HEK293 (cell line): Measurements from ENCODE around the gene PRM1.

Source experiments
- CTCF ChIP-seq: fragments of 450-650 bp; formaldehyde crosslinking; IDR thresholded peaks from 2 replicates; pipeline ENCODE4 v1.5.1; 2016; ENCODE audit warnings: missing biosample characterization, missing genetic modification characterization
- KLF1 ChIP-seq: fragments of 450-650 bp; formaldehyde crosslinking; IDR thresholded peaks from 2 replicates; pipeline ENCODE4 v1.5.1; 2016; ENCODE audit warnings: missing biosample characterization, missing genetic modification characterization
- KLF16 ChIP-seq: fragments of 450-650 bp; formaldehyde crosslinking; IDR thresholded peaks from 2 replicates; pipeline ENCODE4 v1.5.1; 2017; ENCODE audit warnings: missing biosample characterization, missing genetic modification characterization
- SP2 ChIP-seq: fragments of 450-650 bp; formaldehyde crosslinking; IDR thresholded peaks from 2 replicates; pipeline ENCODE4 v1.5.1; 2016; ENCODE audit warnings: missing biosample characterization, missing genetic modification characterization
- TCF7L2 ChIP-seq: IDR thresholded peaks from 2 replicates; pipeline ENCODE4 v1.6.1; 2011; ENCODE audit warnings: low read depth, mild to moderate bottlenecking, inconsistent platforms, low read length, moderate library complexity, borderline replicate concordance
- ZBTB10 ChIP-seq: fragments of 450-650 bp; formaldehyde crosslinking; IDR thresholded peaks from 2 replicates; pipeline ENCODE4 v1.5.1; 2016; ENCODE audit warnings: missing biosample characterization, missing genetic modification characterization
- ZBTB7A ChIP-seq: fragments of 450-650 bp; formaldehyde crosslinking; IDR thresholded peaks from 2 replicates; pipeline ENCODE4 v1.5.1; 2016; ENCODE audit warnings: low read depth, missing biosample characterization, missing genetic modification characterization
- ZNF138 ChIP-seq: fragments of 450-650 bp; formaldehyde crosslinking; IDR thresholded peaks from 2 replicates; pipeline ENCODE4 v1.5.1; 2016; ENCODE audit warnings: missing biosample characterization, missing genetic modification characterization, borderline replicate concordance
- ZNF292 ChIP-seq: fragments of 450-650 bp; formaldehyde crosslinking; IDR thresholded peaks from 2 replicates; pipeline ENCODE4 v1.5.1; 2016; ENCODE audit warnings: low read depth, missing biosample characterization, missing genetic modification characterization, borderline replicate concordance
- ZNF600 ChIP-seq: fragments of 450-650 bp; formaldehyde crosslinking; IDR thresholded peaks from 2 replicates; pipeline ENCODE4 v1.5.1; 2016; ENCODE audit warnings: missing biosample characterization, missing genetic modification characterization
- ZNF624 ChIP-seq: fragments of 450-650 bp; formaldehyde crosslinking; IDR thresholded peaks from 2 replicates; pipeline ENCODE4 v1.5.1; 2017; ENCODE audit warnings: missing biosample characterization, missing genetic modification characterization
- ZNF785 ChIP-seq: fragments of 450-650 bp; formaldehyde crosslinking; IDR thresholded peaks from 2 replicates; pipeline ENCODE4 v1.5.1; 2016; ENCODE audit warnings: missing biosample characterization, missing genetic modification characterization
- ZXDB ChIP-seq: fragments of 450-650 bp; formaldehyde crosslinking; IDR thresholded peaks from 2 replicates; pipeline ENCODE4 v1.5.1; 2016; ENCODE audit warnings: missing biosample characterization, missing genetic modification characterization
- TF ChIP-seq, protein P1 (sequence below): fragments of 450-650 bp; formaldehyde crosslinking; IDR thresholded peaks from 2 replicates; pipeline ENCODE4 v1.5.1; 2016; ENCODE audit warnings: missing biosample characterization, missing genetic modification characterization

GRCh38 chr16:11320170-11320569 is 39.0 kb upstream of the PRM1 start:
- TF ChIP-seq ZBTB7A (tag by site-specific recombination) (no peak), CTCF (tag by site-specific recombination) (no peak), ZBTB10 (tag by site-specific recombination) (no peak), ZNF138 (no peak), ZNF600 (tag by site-specific recombination) (no peak), SP2 (tag by site-specific recombination) (no peak), KLF16 (tag by site-specific recombination) (no peak), TCF7L2 (no peak), ZNF785 (tag by site-specific recombination) (no peak), ZNF292 (tag by site-specific recombination) (no peak), ZXDB (no peak), ZNF624 (no peak), KLF1 (no peak)
- TF ChIP-seq, protein P1, sequence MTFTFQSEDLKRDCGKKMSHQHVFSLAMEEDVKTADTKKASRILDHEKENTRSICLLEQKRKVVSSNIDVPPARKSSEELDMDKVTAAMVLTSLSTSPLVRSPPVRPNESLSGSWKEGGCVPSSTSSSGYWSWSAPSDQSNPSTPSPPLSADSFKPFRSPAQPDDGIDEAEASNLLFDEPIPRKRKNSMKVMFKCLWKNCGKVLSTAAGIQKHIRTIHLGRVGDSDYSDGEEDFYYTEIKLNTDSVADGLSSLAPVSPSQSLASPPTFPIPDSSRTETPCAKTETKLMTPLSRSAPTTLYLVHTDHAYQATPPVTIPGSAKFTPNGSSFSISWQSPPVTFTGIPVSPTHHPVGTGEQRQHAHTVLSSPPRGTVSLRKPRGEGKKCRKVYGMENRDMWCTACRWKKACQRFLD (tag by site-specific recombination): no peak
